GM13977 (cell line): Measurements from ENCODE around the gene STOML1.

Experiments
- DNase-seq: peaks from one replicate; pipeline ENCODE4 v3.0.0; 2012; ENCODE audit warnings: low spot score
- in situ Hi-C: fragments of 300-500 bp; cut with MboI; formaldehyde crosslinking; loops from one replicate; pipeline ENCODE4 v1.12.0; 2022; ENCODE audit warnings: low sequenced_read_pairs, low pct_unique_long_range_greater_than_20kb, mixed read lengths, inconsistent platforms; ENCODE audit not compliant: unreplicated experiment
- TF ChIP-seq, protein P1 (sequence below): IDR thresholded peaks from 2 replicates; pipeline ENCODE4 v1.5.1; 2012; ENCODE audit warnings: mild to moderate bottlenecking, control low read depth; ENCODE audit not compliant: insufficient read depth; ENCODE audit errors: extremely low read depth, missing control alignments

STOML1 gene

DNA sequence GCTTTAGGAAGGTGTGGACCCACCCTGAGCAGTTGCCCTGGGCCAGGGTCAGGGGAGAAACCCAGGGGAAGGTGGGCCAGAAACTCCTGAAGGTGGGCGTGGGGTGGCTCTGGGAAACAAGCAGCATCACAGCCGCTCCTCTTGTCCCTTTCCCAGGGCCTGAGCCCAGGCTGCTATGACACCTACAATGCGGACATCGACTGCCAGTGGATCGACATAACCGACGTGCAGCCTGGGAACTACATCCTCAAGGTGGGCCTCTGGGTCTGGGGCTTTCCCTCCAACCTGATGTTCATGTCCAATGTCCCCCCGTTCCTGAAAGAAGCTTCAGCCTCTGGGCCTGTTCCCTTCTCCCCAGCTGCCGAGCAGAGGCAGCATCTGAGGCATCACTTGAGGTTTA is 44.4 kb downstream of the STOML1 start:
- TF ChIP-seq, protein P1, sequence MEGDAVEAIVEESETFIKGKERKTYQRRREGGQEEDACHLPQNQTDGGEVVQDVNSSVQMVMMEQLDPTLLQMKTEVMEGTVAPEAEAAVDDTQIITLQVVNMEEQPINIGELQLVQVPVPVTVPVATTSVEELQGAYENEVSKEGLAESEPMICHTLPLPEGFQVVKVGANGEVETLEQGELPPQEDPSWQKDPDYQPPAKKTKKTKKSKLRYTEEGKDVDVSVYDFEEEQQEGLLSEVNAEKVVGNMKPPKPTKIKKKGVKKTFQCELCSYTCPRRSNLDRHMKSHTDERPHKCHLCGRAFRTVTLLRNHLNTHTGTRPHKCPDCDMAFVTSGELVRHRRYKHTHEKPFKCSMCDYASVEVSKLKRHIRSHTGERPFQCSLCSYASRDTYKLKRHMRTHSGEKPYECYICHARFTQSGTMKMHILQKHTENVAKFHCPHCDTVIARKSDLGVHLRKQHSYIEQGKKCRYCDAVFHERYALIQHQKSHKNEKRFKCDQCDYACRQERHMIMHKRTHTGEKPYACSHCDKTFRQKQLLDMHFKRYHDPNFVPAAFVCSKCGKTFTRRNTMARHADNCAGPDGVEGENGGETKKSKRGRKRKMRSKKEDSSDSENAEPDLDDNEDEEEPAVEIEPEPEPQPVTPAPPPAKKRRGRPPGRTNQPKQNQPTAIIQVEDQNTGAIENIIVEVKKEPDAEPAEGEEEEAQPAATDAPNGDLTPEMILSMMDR: no peak
- no peak for DNase-seq
- in situ Hi-C loops: no loop called here

DNA sequence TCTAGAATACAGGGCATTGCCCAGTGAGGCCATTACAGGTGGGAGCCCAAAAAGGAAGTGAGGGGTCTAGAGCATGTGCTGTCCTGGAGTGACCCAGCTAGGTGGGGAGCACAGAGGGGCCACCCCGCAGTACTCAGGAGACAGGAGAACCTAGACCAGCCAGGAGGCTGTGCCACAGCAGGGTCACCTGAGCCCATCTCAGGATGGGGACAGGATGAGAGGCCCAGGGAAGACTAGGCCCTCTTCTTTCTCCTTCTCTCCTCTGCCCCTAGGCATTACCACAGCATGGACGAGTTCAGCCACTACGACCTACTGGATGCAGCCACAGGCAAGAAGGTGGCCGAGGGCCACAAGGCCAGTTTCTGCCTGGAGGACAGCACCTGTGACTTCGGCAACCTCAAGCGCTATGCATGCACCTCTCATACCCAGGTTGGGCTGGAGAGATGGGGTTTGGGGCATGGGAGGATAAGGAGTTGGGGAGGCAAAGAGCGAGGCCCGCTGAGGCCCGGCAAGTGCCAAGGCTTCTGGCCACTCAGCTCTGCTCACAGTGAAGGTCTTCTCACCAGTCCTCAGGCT is 45.2 kb downstream of the STOML1 start:
- DNase-seq: no peak
- TF ChIP-seq, protein P1: no peak
- in situ Hi-C loops: no loop called here

DNA sequence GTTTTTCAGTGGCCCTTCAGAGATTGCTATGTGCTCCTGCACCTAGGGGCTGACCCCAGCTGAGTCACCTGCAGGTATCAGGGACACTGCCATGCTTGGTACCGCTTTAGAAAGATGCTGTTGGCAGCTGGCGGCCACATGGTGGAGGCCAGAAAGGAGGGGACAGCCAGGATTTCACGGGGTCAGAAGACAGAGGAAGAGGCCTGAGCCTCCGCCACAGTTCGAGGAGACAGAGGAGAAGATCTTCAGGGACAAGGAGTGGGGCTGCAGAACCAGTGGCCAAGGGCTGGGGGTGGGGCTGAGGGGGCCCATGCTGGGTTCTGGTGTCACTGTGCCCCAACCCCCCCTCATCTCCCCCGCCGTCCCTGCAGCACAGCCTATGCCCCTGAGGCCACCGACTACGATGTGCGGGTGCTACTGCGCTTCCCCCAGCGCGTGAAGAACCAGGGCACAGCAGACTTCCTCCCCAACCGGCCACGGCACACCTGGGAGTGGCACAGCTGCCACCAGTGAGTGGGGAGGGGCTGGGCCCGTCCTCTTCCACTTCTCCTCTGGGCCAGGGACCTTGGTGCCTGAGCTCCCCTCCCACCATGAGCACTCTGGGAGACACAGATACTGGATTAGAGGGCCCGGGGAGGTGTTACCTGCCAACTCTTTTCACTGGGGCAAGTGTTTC is 45.9 kb downstream of the STOML1 start:
- TF ChIP-seq, protein P1: no peak
- in situ Hi-C loops: no loop called here
- no peak for DNase-seq

DNA sequence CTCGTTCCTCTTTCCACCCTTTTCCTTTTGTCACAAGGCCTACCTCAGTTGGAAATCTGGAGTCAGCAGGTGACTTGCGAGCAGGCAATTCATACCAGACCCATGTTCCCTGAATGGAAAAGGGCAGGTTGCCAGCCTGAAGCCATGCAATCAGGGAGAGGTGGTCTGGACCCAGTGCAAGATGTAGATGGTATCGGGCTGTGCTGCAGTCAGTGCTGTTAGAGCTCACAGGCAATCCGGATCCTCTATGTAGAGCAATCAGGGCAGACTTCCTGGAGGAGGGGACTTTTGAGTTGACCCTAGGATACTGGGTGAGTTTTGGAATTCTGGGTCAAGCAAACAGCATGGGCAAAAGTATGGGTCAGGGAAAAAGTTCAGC is 47.0 kb downstream of the STOML1 start:
- in situ Hi-C loops: no loop called here
- TF ChIP-seq, protein P1: no peak
- no peak for DNase-seq

DNA sequence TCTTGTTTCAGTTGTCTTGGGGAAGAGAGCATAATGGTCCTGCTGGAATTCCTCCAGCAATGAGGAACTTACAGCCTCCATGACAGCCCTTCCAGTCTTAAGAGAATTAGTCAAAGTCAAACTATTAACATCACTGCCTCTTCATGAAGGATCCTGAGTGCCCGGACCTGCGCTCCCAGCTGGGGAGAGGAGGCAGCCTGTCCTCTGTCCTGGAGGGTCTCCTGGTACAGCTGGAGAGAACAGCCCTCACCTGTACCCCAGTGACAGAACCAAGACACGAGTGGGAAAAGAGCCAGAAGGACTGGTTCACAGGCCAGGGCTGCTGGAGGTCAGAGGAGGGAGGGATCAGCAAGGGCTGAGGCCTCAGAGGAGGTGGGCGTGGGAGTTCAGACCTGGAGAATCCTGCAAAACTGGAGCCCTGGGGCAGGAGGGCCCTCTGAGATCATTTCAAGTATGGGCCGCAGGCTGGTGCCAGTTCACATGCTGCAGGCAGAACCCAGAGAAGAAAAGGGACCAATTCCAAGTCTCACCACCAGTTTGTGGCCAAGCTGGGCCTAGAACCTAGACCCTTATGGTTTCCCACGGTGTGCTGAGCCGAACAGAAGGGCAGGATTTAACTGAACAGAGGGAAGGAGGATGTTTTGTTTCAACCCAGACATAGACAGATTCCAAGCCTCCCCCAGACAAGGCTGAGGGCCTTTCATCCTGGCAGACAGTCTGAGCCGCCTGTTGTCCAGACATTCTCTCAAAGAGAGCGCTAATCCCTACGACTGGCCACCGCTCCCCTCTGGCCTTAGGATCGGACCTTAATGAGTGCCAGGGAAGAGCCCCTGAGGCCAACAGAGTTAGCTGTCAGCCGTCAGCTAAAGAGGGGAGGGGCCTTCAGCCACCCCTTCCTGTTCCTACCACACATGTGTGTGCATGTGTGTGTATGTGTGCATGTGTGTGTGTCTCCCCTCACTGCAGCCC is 47.6 kb downstream of the STOML1 start:
- in situ Hi-C loops: no loop called here
- TF ChIP-seq, protein P1: no peak
- no peak for DNase-seq

DNA sequence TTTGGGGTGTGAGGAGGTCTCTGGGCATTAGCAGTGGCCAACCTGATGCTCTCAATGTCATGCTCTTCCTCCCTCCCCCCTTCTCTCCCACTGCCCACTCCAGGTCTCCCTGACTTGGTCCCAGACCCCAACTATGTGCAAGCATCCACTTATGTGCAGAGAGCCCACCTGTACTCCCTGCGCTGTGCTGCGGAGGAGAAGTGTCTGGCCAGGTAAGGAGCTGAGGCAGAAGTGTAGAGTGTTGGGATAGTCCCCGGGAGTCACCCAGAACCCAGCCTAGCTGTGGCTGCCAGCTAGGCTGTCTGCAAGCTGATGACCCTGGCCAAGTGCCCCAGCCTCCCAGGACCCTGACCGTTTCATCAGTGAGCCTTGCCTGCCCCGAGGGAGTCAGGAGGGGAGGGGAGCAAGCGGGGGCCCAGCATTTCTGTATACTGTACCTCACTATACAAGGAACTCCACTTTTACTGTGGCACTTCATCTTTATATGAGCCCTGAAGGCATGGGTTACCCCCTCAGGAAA is 49.3 kb downstream of the STOML1 start:
- no peak for DNase-seq
- in situ Hi-C loops: no loop called here
- TF ChIP-seq, protein P1: no peak
